ENCODE measurements around the gene APPBP2. TPM values are rescaled to one million over a fixed set of nuclear protein-coding genes. Genes with fewer than 3 reads are reported as not detected.
"Not testable (repeated sequence)": the region's sequence is repeated elsewhere in the genome, so short reads cannot be mapped to it uniquely, and the experiment has no call there.

The APPBP2 gene
- polyA plus RNA-seq, 1 of the 3 experiments (the other 2 are of a cell fraction), result 7.6 TPM

- Histone ChIP-seq H3K27me3 (ENCODE audit: insufficient read depth) (no peaks in the 10 kb centered on the region), H3F3A (replicated peaks; ENCODE audit: insufficient read depth) (peaks cover 3% of the 10 kb centered on the region), H3K4me3 (ENCODE audit: low read depth in 2 of 2, low read length in 1 of 2) (no peak overlapping the region), H3K9me2 (no peaks in the 10 kb centered on the region), H3K79me2 (ENCODE audit: insufficient read depth) (no peaks in the 10 kb centered on the region), H3K36me3 (replicated peaks in 1 of 2; ENCODE audit: control insufficient read depth in 1 of 2, insufficient read depth in 2 of 2, low read length in 1 of 2) (no peaks in the 10 kb centered on the region), H3K4me2 (no peak overlapping the region), H3K27ac (ENCODE audit: low read depth in 2 of 2, low read length in 1 of 2) (no peak overlapping the region), H2AFZ (ENCODE audit: low read depth) (no peak overlapping the region), H3K9ac (no peak overlapping the region), H3K9me3 (no peaks in the 10 kb centered on the region), H3K4me1 (ENCODE audit: control insufficient read depth in 1 of 2, insufficient read depth in 2 of 2, low read depth in 1 of 2, low read length in 1 of 2) (no peaks in the 10 kb centered on the region), H4K20me1 (ENCODE audit: insufficient read depth) (no peaks in the 10 kb centered on the region)
- WGBS (ENCODE audit: low lambda C conversion rate), result 76% methylated on average over 2 of the region's 2 CpGs
- no peak for DNase-seq
- CTCF ChIA-PET, result interaction anchor here (2.7 to 8.0 kb wide), 2 partner anchors 14 to 84 kb away, joined by 6 to 57 read pairs; no protein-coding TSS in a partner anchor
- no peak for TF ChIP-seq EP300 (IDR thresholded peaks at IDR 0.05; ENCODE audit: borderline replicate concordance in 1 of 2, low read depth in 1 of 2, low read length in 1 of 2)
- TF ChIP-seq EZH2phosphoT487 (IDR thresholded peaks at IDR 0.05; ENCODE audit: borderline replicate concordance, low read depth), result no peak
- no peak for TF ChIP-seq MEF2A (IDR thresholded peaks at IDR 0.05; ENCODE audit: borderline replicate concordance, low read depth)
- TF ChIP-seq FOXM1 (IDR thresholded peaks at IDR 0.05; ENCODE audit: low read depth), result no peak
- TF ChIP-seq NFIC (IDR thresholded peaks at IDR 0.05; ENCODE audit: borderline replicate concordance), result peak; percentile 59
- POLR2A ChIA-PET, result no interaction called here
These were observed 28.3 kb upstream of the APPBP2 start for GRCh38 chr17:60554377-60554788.

- POLR2A ChIA-PET; H3K79me2 ChIP-seq (ENCODE audit: insufficient read depth); H3K4me2 ChIP-seq; H3K27ac ChIP-seq (ENCODE audit: low read depth in 2 of 2, low read length in 1 of 2); H3K27me3 ChIP-seq (ENCODE audit: insufficient read depth); H3K4me1 ChIP-seq (ENCODE audit: control insufficient read depth in 1 of 2, insufficient read depth in 2 of 2, low read depth in 1 of 2, low read length in 1 of 2); H3K9me3 ChIP-seq; H3K9me2 ChIP-seq; H3K9ac ChIP-seq; DNase-seq; H3F3A ChIP-seq (replicated peaks; ENCODE audit: insufficient read depth); H2AFZ ChIP-seq (ENCODE audit: low read depth); H3K4me3 ChIP-seq (ENCODE audit: low read depth in 2 of 2, low read length in 1 of 2); H3K36me3 ChIP-seq (replicated peaks in 1 of 2; ENCODE audit: control insufficient read depth in 1 of 2, insufficient read depth in 2 of 2, low read length in 1 of 2); H4K20me1 ChIP-seq (ENCODE audit: insufficient read depth): not testable (repeated sequence)
- CTCF ChIA-PET, result interaction anchor here (1.0 kb wide), 1 partner anchor 18 kb away, joined by 4 read pairs; no protein-coding TSS in a partner anchor
- WGBS (ENCODE audit: low lambda C conversion rate), result 80% methylated on average over 8 of the region's 13 CpGs
These were observed 26.2 kb upstream of the APPBP2 start for GRCh38 chr17:60552255-60552654.

- Histone ChIP-seq H3K27me3 (ENCODE audit: insufficient read depth) (no peaks in the 10 kb centered on the region), H3K9ac (no peak overlapping the region), H3K4me2 (no peak overlapping the region), H3K27ac (ENCODE audit: low read depth in 2 of 2, low read length in 1 of 2) (no peak overlapping the region), H3K9me2 (no peaks in the 10 kb centered on the region), H3F3A (replicated peaks; ENCODE audit: insufficient read depth) (peaks cover under 1% of the 10 kb centered on the region), H3K36me3 (replicated peaks in 1 of 2; ENCODE audit: control insufficient read depth in 1 of 2, insufficient read depth in 2 of 2, low read length in 1 of 2) (no peaks in the 10 kb centered on the region), H2AFZ (ENCODE audit: low read depth) (no peak overlapping the region), H3K79me2 (ENCODE audit: insufficient read depth) (no peaks in the 10 kb centered on the region), H3K4me3 (ENCODE audit: low read depth in 2 of 2, low read length in 1 of 2) (no peak overlapping the region), H4K20me1 (ENCODE audit: insufficient read depth) (no peaks in the 10 kb centered on the region), H3K9me3 (no peaks in the 10 kb centered on the region), H3K4me1 (ENCODE audit: control insufficient read depth in 1 of 2, insufficient read depth in 2 of 2, low read depth in 1 of 2, low read length in 1 of 2) (no peaks in the 10 kb centered on the region)
- ChIA-PET CTCF (interaction anchor here (1.4 kb wide), 1 partner anchor 14 kb away, joined by 3 read pairs; no protein-coding TSS in a partner anchor), POLR2A (no interaction called here)
- no peak for DNase-seq
- WGBS (ENCODE audit: low lambda C conversion rate), result 82% methylated on average over 3 of the region's 3 CpGs
- TF ChIP-seq GABPA (IDR thresholded peaks at IDR 0.05; ENCODE audit: low read depth) (no peak), TCF12 (IDR thresholded peaks at IDR 0.05) (no peak), SMC3 (IDR thresholded peaks at IDR 0.05; ENCODE audit: low read depth, low read length) (no peak), MXI1 (IDR thresholded peaks at IDR 0.05; ENCODE audit: low read depth, low read length) (no peak), FOXJ3 (CRISPR knock-in tag; IDR thresholded peaks at IDR 0.05) (no peak), IRF3 (IDR thresholded peaks at IDR 0.05; ENCODE audit: low read depth, low read length) (no peak), NFIC (IDR thresholded peaks at IDR 0.05; ENCODE audit: borderline replicate concordance) (no peak), JUND (IDR thresholded peaks at IDR 0.05) (no peak), CTCF (IDR thresholded peaks at IDR 0.05) (no peak), CHD2 (IDR thresholded peaks at IDR 0.05; ENCODE audit: low read length, partially characterized antibody) (no peak), ZBTB33 (IDR thresholded peaks at IDR 0.05; ENCODE audit: borderline replicate concordance, low read depth) (no peak), EZH2phosphoT487 (IDR thresholded peaks at IDR 0.05; ENCODE audit: borderline replicate concordance, low read depth) (no peak), MEF2A (IDR thresholded peaks at IDR 0.05; ENCODE audit: borderline replicate concordance, low read depth) (no peak), RAD21 (IDR thresholded peaks at IDR 0.05; ENCODE audit: low read length) (no peak), ELF1 (IDR thresholded peaks at IDR 0.05) (no peak)
These were observed 22.9 kb upstream of the APPBP2 start for GRCh38 chr17:60548990-60549389.
